ENCODE results near the gene DSG2. TPM values are rescaled to one million over a fixed set of nuclear protein-coding genes. Genes with fewer than 3 reads are reported as not detected.

DSG2 gene
- total RNA-seq, 1 donor from 2014 or later, result 10.8 TPM

DNA sequence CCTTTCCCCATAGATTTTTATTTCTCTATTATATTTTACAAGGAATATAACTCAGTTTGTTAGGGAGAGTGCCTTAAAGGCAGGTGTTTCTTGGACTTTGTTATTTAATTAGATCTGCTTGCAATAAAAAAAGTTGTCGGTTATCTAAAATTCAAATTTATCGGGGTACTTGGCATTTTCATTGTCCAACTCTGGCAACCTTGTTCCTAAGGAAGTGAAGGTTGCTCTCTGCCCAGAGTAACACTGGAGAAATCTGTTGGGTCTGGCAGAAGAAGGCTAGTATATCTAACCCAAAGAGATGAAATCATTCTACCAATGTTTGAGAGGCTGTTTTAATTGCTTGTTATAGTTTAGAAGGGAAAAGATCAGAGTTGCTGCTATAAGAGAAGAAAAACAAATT is 50.9 kb downstream of the DSG2 start:
- intact Hi-C loops (cut with DNase I), result no loop called here
- no peak for DNase-seq (ENCODE audit: low spot score)
- no peak for ATAC-seq

DNA sequence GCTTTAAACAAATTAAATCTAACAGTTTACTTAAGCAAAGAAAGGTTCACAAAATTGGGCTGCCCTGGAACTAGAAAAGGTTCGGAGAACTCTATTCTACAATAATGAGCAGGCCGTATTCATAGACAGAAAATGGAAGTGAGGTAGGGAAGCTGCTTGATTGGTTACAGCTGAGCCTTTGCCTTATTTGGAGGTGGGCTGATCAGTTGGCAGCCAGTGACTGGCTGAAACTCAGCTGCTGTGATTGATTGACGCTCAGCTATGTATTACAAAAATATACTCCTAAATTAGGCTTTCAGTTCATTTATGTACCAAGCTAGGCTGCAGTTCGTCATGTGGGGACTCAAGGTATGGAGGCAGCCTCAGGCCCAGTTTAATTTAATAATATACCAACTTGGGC is 51.4 kb downstream of the DSG2 start:
- ATAC-seq (no peak), DNase-seq (ENCODE audit: low spot score) (no peak)
- intact Hi-C loops (cut with DNase I), result no loop called here

DNA sequence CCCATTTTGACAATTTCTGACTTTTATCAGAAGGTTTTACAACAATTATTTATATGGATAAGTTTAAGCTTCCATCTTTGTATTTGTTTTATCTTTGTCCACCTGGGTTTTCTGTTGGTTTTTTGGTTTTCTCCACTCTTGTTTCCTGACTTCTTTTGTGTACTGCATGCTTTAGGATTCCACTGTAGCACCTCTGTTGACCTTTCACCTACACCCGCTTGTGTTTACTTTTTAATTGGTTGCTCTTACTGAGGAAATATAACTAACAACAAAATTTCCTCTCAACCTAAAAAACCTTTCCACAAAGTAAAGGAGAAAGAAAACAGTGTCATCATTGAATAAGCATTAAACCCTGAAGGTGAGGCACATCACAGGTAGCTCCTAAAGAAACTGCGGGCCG is 53.9 kb downstream of the DSG2 start:
- intact Hi-C loops (cut with DNase I), result no loop called here
- no peak for ATAC-seq
- DNase-seq (ENCODE audit: low spot score), result no peak

DNA sequence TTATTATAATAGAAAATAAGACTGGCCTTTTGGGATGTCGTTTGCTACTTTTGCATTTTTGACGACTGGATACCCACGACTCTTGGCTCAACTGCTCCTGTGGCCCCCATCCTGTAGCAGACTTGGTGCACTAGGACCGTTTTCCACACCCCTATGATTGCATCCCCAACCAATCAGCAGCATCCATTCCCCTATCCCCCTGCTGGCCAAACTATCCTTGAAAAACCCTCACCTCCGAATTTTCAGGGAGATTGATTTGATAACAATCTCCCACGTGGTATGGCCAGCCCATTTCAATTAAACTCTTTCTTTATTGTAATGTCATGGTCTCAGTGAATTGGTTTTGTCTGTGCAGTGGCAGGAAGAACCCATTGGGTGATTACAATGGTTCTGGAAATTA is 55.8 kb downstream of the DSG2 start:
- ATAC-seq (no peak), DNase-seq (ENCODE audit: low spot score) (no peak)
- intact Hi-C loops (cut with DNase I), result no loop called here

DNA sequence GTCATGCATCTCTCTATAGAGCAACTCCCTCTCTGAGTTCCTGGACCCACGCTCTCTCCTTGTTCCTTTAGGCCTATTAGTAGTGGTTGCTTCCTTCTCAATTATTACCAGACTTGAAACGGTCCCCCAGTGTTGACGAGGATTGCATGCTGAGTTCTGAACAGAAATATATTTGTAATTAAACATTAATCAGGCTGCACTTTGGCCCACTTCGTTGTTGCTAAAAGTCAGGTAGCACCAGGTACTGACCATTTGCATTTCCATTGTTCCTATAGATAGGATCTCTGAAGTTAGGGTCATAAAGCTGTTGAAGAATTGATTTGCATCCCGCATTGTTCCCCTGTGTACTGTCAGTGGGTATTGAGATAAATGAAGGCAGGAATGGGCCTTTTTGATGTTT is 56.8 kb downstream of the DSG2 start:
- intact Hi-C loops (cut with DNase I), result no loop called here
- no peak for DNase-seq (ENCODE audit: low spot score)
- ATAC-seq, result no peak

DNA sequence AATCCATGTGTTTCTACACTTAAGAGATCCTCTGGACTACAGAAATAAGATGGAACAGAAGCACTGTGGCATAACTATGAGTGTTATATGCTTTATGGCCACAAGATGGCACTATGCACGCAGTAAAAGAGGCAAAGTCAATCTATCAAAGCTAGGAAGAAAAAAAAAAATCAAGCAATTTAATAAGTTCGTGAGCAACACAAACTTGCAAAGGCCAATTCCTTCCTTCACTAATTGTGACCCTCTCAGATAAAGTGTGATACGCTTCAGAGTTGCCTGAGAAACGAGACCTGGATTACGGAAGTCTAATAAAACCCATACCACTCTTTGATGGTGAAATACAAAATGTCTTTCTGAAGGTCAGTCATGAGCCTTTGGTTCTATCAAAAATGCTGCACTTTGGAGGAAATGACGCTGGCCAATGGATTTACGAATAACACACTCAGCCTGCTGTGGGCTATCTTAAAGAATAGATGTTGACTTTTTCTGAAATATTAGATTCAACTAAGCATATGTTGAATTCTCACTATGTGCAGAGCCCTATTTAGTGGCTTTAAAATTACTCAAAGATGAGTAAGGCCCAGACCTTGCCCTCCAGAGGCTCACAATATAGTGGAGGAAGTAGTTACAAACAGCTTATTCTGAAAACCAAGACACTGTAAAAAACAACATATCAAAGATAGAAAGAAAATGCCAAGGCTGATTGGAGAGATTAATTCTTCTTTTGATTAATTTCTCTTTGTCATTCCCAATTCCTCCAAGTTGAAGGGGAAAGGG is 58.2 kb downstream of the DSG2 start:
- ATAC-seq, result no peak
- DNase-seq (ENCODE audit: low spot score), result no peak
- intact Hi-C loops (cut with DNase I), result no loop called here

DNA sequence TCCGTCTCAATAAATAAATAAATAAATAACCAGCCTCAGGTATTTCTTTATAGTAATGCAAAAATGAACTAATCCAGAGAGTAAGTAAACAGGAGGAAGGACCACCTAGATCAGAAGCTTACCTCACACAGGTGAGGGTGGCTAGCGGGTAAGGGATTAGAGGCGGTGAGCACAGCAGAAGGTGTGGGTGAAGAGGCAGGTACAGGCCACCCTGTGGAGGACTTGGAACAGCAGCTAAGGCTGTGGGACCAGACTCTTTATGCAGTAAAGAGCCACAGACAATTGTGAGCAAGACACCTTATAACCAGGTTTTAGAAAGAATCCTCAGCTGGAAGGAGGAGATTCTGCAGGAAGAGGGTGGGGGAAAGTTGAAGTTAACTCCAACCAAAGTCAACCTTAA is 59.5 kb downstream of the DSG2 start:
- no peak for DNase-seq (ENCODE audit: low spot score)
- intact Hi-C loops (cut with DNase I), result no loop called here
- no peak for ATAC-seq

DNA sequence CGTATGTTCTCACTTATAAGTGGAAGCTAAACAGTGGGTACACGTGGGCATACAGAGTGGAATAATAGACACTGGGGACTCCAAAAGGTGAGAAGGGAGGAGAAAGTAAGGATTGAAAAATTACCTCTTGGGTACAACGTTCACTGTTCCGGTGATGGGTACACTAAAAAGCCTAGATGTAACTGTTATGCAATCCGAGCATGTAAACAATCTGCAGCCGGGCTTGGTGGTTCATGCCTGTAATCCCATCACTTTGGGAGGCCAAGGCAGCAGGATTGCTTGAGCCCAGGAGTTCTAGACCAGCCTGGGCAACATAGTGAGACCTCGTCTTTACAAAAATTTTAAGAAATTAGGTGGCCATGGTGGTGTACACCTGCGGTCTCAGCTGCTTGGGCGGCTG is 60.6 kb downstream of the DSG2 start:
- no peak for ATAC-seq
- DNase-seq (ENCODE audit: low spot score), result no peak
- intact Hi-C loops (cut with DNase I), result no loop called here

DNA sequence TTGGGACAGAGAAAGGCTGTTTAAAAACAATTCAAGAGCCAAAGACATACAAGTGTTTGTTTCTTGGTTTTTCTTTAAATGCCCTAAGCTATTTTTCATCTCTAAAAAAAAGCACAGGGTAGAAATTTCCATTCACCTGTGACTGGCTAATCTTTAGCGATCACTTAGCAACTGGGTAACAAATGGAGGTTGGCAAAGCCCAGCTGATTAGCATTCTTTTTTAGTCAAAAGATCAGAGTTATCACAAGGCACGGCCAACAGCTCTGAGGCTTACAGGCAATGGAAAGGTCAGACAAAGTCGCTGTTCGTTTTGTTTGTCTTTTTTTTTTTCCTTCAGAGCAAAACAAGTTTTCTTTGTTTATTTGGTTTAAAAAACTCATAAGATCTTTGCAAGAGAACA is 64.7 kb downstream of the DSG2 start:
- DNase-seq (ENCODE audit: low spot score), result no peak
- intact Hi-C loops (cut with DNase I), result loop anchor here (10.0 kb wide), 1 partner anchor 162 kb away; no protein-coding TSS in a partner anchor
- ATAC-seq, result no peak

DNA sequence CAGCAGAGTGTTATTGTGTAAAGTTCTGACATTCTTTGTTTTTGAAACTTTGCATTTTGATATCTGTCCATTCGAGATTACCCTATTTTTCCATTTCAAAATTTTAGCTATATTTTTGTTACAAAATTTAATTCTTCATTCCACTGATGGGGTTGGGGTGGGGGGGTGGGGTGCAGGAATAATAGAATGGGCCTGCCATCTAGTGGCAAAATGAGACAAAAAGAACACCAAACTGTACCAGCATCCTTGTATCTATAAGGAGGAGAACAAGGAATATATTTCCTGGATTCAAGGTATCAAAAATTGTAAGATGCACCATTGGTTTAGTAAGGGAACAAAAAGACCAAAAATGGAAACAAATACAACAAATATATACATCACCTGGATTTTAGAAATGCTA is 65.8 kb downstream of the DSG2 start:
- no peak for DNase-seq (ENCODE audit: low spot score)
- intact Hi-C loops (cut with DNase I), result loop anchor here (10.0 kb wide), 1 partner anchor 161 kb away; no protein-coding TSS in a partner anchor
- ATAC-seq, result no peak

DNA sequence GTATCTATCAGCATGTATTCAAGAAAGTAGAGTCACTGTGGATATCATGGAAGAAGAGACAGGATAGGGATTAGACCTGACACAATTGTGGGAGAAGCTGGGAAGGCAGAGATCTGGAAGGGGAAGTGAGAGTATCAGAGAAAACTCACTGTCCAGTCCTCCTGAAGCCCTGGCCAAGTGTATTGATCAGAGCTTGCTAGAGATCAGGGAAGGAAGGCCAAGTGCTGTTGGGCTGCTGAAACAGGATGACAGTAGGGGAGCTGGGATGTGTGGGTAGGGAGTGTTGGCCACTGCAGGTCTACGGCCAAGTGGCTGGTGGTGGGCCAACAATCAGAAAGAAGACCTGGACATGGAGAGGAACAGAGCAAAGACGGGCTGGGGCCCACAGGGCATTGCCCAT is 67.4 kb downstream of the DSG2 start:
- intact Hi-C loops (cut with DNase I), result loop anchor here (10.0 kb wide), 1 partner anchor 159 kb away; no protein-coding TSS in a partner anchor
- no peak for ATAC-seq

DNA sequence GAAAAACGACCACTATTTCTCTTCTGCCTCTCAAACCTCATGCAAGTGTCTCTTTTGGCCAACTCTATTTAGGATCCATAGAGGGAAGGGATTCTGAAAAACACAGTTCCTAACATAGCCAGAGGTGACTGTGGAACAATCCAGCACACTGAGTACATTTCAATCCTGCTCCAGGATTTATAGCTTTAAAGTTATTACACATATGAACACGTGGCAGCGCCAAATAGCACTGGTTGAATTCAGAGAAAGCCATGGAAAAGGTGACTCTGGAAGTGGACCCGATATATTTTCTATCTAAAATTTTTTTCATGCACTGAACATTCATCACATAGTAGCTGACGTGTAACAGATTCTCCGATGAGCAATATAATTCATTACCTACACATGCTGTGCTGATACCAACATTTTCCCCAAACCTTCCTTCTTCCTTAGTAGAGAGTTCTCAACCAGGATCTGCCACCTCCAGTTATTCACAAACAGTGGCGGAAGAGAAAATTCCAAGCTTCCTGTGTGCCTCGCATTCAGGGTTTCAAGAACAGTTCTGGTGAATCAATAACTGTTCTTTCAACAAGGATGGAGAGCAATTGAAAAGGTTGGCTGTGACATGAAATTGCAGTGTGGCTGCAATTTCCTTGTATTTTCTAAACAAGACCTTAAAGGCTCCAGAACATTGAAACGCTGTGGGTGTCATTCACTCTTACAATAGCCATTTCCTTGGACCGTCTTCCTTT is 68.0 kb downstream of the DSG2 start:
- no peak for DNase-seq (ENCODE audit: low spot score)
- intact Hi-C loops (cut with DNase I), result loop anchor here (10.0 kb wide), 1 partner anchor 159 kb away; no protein-coding TSS in a partner anchor
- ATAC-seq, result no peak

More for the DNA sequence above, 67.4 kb downstream of the DSG2 start:
- DNase-seq (ENCODE audit: low spot score), result no peak

DNA sequence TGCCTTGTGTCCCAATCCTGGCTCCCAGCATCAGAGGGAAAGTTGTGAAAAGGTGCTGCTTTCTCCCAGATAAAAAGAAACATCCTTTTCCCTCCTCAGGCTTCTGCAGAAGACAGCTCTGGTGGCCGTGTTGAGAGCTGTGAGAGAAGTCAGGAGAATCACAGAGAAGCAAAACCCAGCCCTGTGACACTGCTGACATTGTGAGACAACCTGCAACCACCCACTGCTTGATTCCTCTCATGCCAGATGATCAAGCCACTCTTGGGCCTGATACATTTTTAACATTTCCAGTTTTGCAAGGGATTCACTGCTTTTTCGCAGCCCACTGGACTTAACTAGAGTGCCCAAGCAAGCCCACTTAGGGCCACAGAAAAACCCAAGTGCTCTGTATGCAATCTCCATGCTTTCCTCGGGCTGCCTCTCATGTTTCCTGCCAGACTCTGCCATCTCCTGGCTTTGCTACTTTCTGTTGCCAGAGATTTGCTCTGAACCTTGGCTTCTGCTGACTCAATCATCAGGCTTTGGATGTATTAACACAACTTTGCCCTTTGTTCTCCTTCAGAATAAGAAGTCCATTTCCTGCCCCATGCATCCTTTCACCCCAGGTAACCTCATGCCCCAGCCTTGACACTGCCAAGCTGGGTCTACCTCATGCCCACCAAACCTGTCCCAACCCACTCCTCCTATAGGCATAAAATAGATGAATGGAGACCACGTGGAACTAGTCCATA is 68.8 kb downstream of the DSG2 start:
- ATAC-seq (no peak), DNase-seq (ENCODE audit: low spot score) (no peak)
- intact Hi-C loops (cut with DNase I), result loop anchor here (10.0 kb wide), 1 partner anchor 158 kb away; no protein-coding TSS in a partner anchor

DNA sequence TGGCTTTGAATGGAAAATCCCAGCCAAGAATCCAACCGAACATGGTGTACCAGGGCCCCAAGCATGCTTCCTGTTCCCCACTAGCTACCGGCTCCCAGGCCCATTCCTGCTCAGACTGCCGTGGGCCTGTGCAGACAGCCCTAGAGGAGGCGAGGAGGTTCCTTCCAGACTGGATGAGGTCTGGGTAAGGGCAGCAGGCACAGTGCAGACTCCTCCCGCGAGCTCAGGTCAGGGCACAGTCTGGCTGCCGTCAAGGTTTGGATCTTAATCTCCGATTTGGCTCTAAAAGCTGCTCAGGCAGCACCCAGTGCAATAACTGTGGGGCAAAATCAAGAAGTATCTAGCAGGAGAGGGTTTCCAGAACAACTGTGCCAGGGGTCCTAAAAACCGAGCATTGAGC is 74.4 kb downstream of the DSG2 start:
- ATAC-seq, result peak; percentile 28

DNA sequence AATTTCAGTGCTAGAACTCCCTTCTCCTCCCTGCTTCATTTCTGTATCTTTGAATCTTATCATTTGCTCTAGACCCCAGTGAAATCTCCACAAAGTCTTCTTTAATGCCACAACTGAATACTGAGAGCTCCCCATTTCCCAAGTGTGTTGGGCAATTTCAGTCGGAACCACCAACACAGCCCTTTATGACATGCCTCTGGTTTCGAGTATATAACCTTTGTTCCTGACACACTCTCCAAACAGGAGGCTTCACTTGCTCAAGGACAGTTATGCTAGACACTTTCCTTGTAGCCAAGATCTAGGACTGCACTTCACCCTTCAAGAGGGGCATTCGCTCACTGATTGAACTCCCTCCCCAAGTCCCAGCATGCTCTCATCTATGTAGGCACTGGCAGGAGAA is 75.1 kb downstream of the DSG2 start:
- ATAC-seq (no peak), DNase-seq (ENCODE audit: low spot score) (no peak)
- intact Hi-C loops (cut with DNase I), result no loop called here

More for the DNA sequence above, 74.4 kb downstream of the DSG2 start:
- no peak for DNase-seq (ENCODE audit: low spot score)
- intact Hi-C loops (cut with DNase I), result no loop called here

DNA sequence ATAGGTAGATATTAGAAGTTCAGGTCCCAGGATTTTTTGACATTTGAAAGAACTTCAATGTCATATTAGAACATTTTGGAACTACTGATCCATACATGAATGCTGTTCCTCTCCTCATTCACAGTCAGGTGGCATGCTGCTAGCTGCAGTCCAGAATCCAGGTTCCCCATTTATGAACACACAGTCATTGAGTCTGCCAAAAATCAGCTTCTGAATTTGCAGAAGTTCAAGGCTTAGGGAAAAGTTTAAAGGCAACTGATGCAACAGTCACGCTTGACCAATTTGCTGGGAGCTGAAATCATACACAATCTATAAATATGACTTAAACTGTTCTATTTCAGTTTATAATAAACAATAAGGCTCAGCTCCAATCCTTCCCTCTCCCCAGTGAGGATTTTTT is 76.4 kb downstream of the DSG2 start:
- intact Hi-C loops (cut with DNase I), result no loop called here
- no peak for ATAC-seq

DNA sequence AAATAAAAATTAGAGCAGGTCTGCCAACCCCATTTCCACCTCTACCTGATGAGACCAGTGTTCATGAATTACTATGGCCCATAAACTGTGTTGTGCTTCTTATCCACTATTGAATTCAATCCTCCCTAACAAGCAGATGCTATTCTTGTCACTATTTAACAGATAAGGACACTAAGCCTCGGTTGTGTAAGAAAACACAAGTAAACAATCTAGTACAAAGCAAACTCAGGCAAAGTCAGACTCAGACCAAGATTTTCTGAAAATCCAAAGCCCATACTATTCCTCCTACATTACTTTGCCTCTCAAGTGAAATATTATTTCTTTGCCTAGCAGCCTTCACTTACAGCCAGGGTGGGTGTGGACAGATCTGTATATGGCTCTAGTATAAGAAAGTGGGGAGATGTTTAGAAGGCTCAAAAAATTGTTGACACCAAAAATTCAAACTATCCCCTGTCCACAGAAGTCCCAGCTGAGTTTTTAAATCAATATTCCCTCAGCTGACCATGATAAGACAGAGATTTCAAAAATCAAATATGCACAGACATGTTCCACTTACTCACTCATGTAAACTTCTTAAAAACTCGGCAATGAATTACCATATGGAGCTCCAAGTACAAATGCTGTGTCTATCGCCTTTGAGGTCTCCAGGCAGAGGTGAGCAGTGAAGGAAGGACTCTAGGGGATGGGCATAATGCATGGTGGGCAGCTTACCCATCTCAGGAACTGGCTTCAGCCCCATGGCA is 77.7 kb downstream of the DSG2 start:
- intact Hi-C loops (cut with DNase I), result no loop called here
- ATAC-seq, result no peak
- DNase-seq (ENCODE audit: low spot score), result no peak

More for the DNA sequence above, 76.4 kb downstream of the DSG2 start:
- no peak for DNase-seq (ENCODE audit: low spot score)

DNA sequence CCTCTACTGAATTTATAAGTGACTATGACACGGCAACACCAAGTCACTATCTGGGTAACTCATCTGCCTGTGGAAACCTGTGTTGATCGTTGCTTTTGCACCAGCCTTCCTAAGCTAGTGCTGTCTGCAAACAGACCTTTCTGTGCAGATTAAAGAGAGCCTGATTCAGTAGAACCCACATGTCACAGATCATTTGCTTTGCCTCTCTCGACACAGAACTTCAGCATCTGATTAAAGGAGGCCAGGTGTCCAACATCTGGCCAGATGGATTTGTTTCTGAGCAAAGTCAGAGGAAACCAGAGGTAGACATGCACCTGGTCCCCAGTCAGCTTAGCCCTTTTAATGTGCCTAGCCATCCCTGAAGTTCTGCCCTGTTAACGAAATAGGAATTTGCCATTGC is 78.7 kb downstream of the DSG2 start:
- no peak for ATAC-seq
- intact Hi-C loops (cut with DNase I), result no loop called here
- DNase-seq (ENCODE audit: low spot score), result no peak

DNA sequence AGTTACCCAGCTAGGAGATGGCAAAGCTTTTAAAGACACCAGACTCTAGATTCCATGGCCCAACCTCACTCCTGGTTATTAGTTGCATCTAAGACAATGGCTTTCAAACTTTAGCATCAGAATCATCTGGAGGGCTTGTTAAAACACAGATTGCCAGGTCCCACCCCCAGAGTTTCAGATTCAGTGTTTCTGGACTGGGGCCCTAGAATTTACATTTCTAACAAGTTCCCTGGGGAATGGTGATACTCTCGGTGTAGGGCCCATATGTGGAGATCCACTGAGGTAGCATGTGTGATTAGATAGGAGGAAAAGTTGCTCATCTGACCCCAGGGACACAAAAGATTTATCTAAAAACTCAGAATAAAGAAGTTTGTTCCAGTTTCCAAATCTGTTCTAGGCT is 79.2 kb downstream of the DSG2 start:
- DNase-seq (ENCODE audit: low spot score) (no peak), ATAC-seq (no peak)
- intact Hi-C loops (cut with DNase I), result no loop called here

Data from sciatic nerve (tissue), 2 donors.